GM23248 (cell line): ENCODE measurements around the gene C17orf50.

ENCODE experiments used
- EZH2 ChIP-seq: fragments of 200-600 bp; sonication (generic); IDR thresholded peaks from 2 replicates; pipeline ENCODE4 v1.6.1; 2018; ENCODE audit warnings: antibody characterized with exemption, mild to moderate bottlenecking; ENCODE audit not compliant: insufficient read depth, poor library complexity, severe bottlenecking
- EZH2phosphoT487 ChIP-seq: fragments of 200-600 bp; sonication (generic); IDR thresholded peaks from 2 replicates; pipeline ENCODE4 v1.6.1; 2018; ENCODE audit warnings: antibody characterized with exemption, moderate library complexity, mild to moderate bottlenecking, low read depth; ENCODE audit not compliant: insufficient read depth

GRCh38 chr17:35766489-35766877, 5.8 kb downstream of the C17orf50 start:
- no peak for TF ChIP-seq EZH2phosphoT487
- no peak for TF ChIP-seq EZH2
